HG03064 (cell line): ENCODE results near the gene PIP5K1B.
"Not testable (repeated sequence)": the region's sequence is repeated elsewhere in the genome, so short reads cannot be mapped to it uniquely, and the experiment has no call there.

Source experiments
- ATAC-seq: cut with Tn5 transposase; IDR thresholded peaks from one replicate; pipeline ENCODE4 v1.9.1; 2021; ENCODE audit warnings: low read depth; ENCODE audit not compliant: unreplicated experiment

The PIP5K1B gene

GRCh38 chr9:68978066-68978465, 273.0 kb downstream of the PIP5K1B start:
- ATAC-seq, result no peak

- ATAC-seq, result no peak
These were observed 273.5 kb downstream of the PIP5K1B start for GRCh38 chr9:68978501-68978900.

GRCh38 chr9:68979538-68980314, 274.7 kb downstream of the PIP5K1B start:
- no peak for ATAC-seq

- ATAC-seq, result no peak
These were observed 275.4 kb downstream of the PIP5K1B start for GRCh38 chr9:68980341-68980914.

- peak; percentile 46 for ATAC-seq
These were observed 276.7 kb downstream of the PIP5K1B start for GRCh38 chr9:68981789-68982188.

- peak; percentile 38 for ATAC-seq
These were observed 278.0 kb downstream of the PIP5K1B start for GRCh38 chr9:68983008-68983411.

- ATAC-seq, result no peak
These were observed 278.7 kb downstream of the PIP5K1B start for GRCh38 chr9:68983522-68984424.

- not testable (repeated sequence) for ATAC-seq
These were observed 281.9 kb downstream of the PIP5K1B start for GRCh38 chr9:68986949-68987348.

- ATAC-seq, result no peak
These were observed 286.4 kb downstream of the PIP5K1B start for GRCh38 chr9:68991457-68991856.

GRCh38 chr9:68995776-68996175, 290.7 kb downstream of the PIP5K1B start:
- no peak for ATAC-seq

- no peak for ATAC-seq
These were observed 291.4 kb downstream of the PIP5K1B start for GRCh38 chr9:68996462-68996861.

GRCh38 chr9:68997666-68998065, 292.6 kb downstream of the PIP5K1B start:
- no peak for ATAC-seq

- no peak for ATAC-seq
These were observed 293.3 kb downstream of the PIP5K1B start for GRCh38 chr9:68998385-68998784.

- ATAC-seq, result no peak
These were observed 293.8 kb downstream of the PIP5K1B start for GRCh38 chr9:68998812-68999211.

GRCh38 chr9:68999393-69000105, 294.5 kb downstream of the PIP5K1B start:
- ATAC-seq, result peak; percentile 65

- ATAC-seq, result no peak
These were observed 296.9 kb downstream of the PIP5K1B start for GRCh38 chr9:69001921-69002320.

- no peak for ATAC-seq
These were observed 298.0 kb downstream of the PIP5K1B start for GRCh38 chr9:69003051-69003450.

GRCh38 chr9:69004836-69005235, 299.8 kb downstream of the PIP5K1B start:
- no peak for ATAC-seq

GRCh38 chr9:69009708-69010107, 304.7 kb downstream of the PIP5K1B start:
- ATAC-seq, result no peak

GRCh38 chr9:69012696-69013381, 307.8 kb downstream of the PIP5K1B start:
- no peak for ATAC-seq
